Measurements from ENCODE around the gene NDFIP2. TPM values are rescaled to one million over a fixed set of nuclear protein-coding genes. Genes with fewer than 3 reads are reported as not detected.

The NDFIP2 gene
- total and polyA plus RNA-seq, 10 of the 15 experiments (the other 5 are each of a cell fraction or from before 2014, with no cell fraction given), result 17.9 to 57.2 (median 30.6) TPM

- H3K79me2 ChIP-seq (ENCODE audit: control insufficient read depth, insufficient read depth, low read length), result no peaks in the 10 kb centered on the region
- H3K4me2 ChIP-seq (ENCODE audit: control insufficient read depth, insufficient read depth), result peak overlapping the region; percentile 35; the same call in 1 of the 2 replicates
- H3K36me3 ChIP-seq (ENCODE audit: control insufficient read depth in 2 of 2, insufficient read depth in 2 of 2, low read length in 1 of 2), result no peaks in the 10 kb centered on the region
- H3K9ac ChIP-seq (ENCODE audit: control insufficient read depth, insufficient read depth, low read length), result no peak overlapping the region
- no peak for FAIRE-seq
- peaks cover 6% of the 10 kb centered on the region; the same call in 1 of the 2 replicates for H3K4me1 ChIP-seq (ENCODE audit: control insufficient read depth, insufficient read depth, low read length)
- H2AFZ ChIP-seq (ENCODE audit: control insufficient read depth, low read depth, low read length), result no peak overlapping the region; the same call in 1 of the 2 replicates
- intact Hi-C loops (cut with micrococcal nuclease; ENCODE audit: unreplicated experiment), result loop anchor here (2.0 kb wide), 1 partner anchor 18 kb away; no protein-coding TSS in a partner anchor
- H4K20me1 ChIP-seq (ENCODE audit: control insufficient read depth, insufficient read depth), result no peaks in the 10 kb centered on the region
- RAD21 ChIA-PET (ENCODE audit: unreplicated experiment), result interaction anchor here (0.6 to 1.4 kb wide), 2 partner anchors 20 to 75 kb away, joined by 3 read pairs; no protein-coding TSS in a partner anchor
- no peak overlapping the region for H3K27ac ChIP-seq (ENCODE audit: control insufficient read depth, insufficient read depth)
- BruUV-seq (replicated peaks), result no TSS peak
- 92% methylated on average over 1 of the region's 1 CpG for WGBS (ENCODE audit: insufficient coverage, insufficient replicate concordance, low lambda C conversion rate, missing lambda C conversion rate)
- H3K4me3 ChIP-seq, result no peak overlapping the region
- POLR2A ChIA-PET, result interaction anchor here (1.1 kb wide), 1 partner anchor 13 kb away, joined by 4 read pairs; no protein-coding TSS in a partner anchor
- no peak for DNase-seq (ENCODE audit: low read depth, low spot score)
- SMC1A ChIA-PET (ENCODE audit: uncharacterized antibody, unreplicated experiment), result interaction anchor here (1.2 to 5.3 kb wide), 6 partner anchors 9 to 63 kb away, joined by 3 to 23 read pairs (median 4); no protein-coding TSS in a partner anchor
- H3K9me3 ChIP-seq (replicated peaks; ENCODE audit: control insufficient read depth, insufficient read depth, low read length), result no peaks in the 10 kb centered on the region
- ATAC-seq, result peak; percentile 44
- CTCF ChIA-PET, result interaction anchor here (1.1 to 1.9 kb wide), 3 partner anchors 10 to 44 kb away, joined by 5 to 6 read pairs (median 6); no protein-coding TSS in a partner anchor
- in situ Hi-C loops (cut with MboI), result no loop called here
- TF ChIP-seq REST (IDR thresholded peaks at IDR 0.05; ENCODE audit: low read depth, low read length), result no peak
- no peak for TF ChIP-seq RCOR1 (conservative IDR thresholded peaks at IDR 0.05; ENCODE audit: low read depth, low read length)
- H3K27me3 ChIP-seq (replicated peaks in 1 of 2; ENCODE audit: control insufficient read depth in 2 of 2, insufficient read depth in 2 of 2, low read length in 1 of 2), result no peaks in the 10 kb centered on the region
Measured at GRCh38 chr13:79468402-79468801, 12.6 kb upstream of the NDFIP2 start.
